H1 (cell line): ENCODE measurements around the gene TNIK. TPM values are rescaled to one million over a fixed set of nuclear protein-coding genes. Genes with fewer than 3 reads are reported as not detected.

Experiments
- CTCF ChIA-PET: fragments of 300-600 bp; sonication (Branson Sonifier 250); formaldehyde crosslinking; loops from one replicate; lab custom pipeline; 2021; ENCODE audit not compliant: partially characterized antibody; lab: Charles Lee
- POLR2A ChIA-PET: fragments of 300-600 bp; sonication (Branson Sonifier 250); formaldehyde crosslinking; loops from one replicate; lab custom pipeline; 2021; ENCODE audit warnings: inconsistent platforms; ENCODE audit not compliant: partially characterized antibody; lab: Charles Lee
- DNase-seq, 2 experiments: peaks; one replicate each; pipeline versions ENCODE4 v3.0.0 to v3.0.0-alpha.2; 2010 to 2022; ENCODE audit warnings: low spot score in 2 of 2, low read depth in 1 of 2, mixed read lengths in 1 of 2
- FAIRE-seq: peaks from 2 replicates; lab custom pipeline; 2011; peaks lifted over from hg19 to GRCh38; lab: Jason Lieb, UNC
- H2AFZ ChIP-seq: 2 replicates; pipeline ENCODE4 v1.8.1; 2012; ENCODE audit warnings: low read length, inconsistent platforms
- H2AK5ac ChIP-seq: 2 replicates; pipeline ENCODE4 v1.6.1; 2013; ENCODE audit warnings: low read depth, low read length
- H2BK120ac ChIP-seq: replicated peaks from 2 replicates; pipeline ENCODE3; 2013; ENCODE audit warnings: low read depth, low read length, inconsistent platforms
- H2BK12ac ChIP-seq: 2 replicates; pipeline ENCODE4 v1.6.1; 2013; ENCODE audit warnings: low read depth, low read length
- H2BK15ac ChIP-seq: 2 replicates; pipeline ENCODE4 v1.6.1; 2013; ENCODE audit warnings: low read length
- H2BK20ac ChIP-seq: 2 replicates; pipeline ENCODE4 v1.6.1; 2013; ENCODE audit warnings: low read length
- H2BK5ac ChIP-seq: 2 replicates; pipeline ENCODE4 v1.6.1; 2013; ENCODE audit warnings: low read depth, low read length
- H3K14ac ChIP-seq: 2 replicates; pipeline ENCODE4 v1.6.1; 2013; ENCODE audit warnings: inconsistent platforms; ENCODE audit not compliant: insufficient read length
- H3K18ac ChIP-seq: 2 replicates; pipeline ENCODE4 v1.6.1; 2013; ENCODE audit warnings: low read length; ENCODE audit errors: extremely low read depth
- H3K23ac ChIP-seq: 2 replicates; pipeline ENCODE4 v1.6.1; 2013; ENCODE audit warnings: inconsistent platforms; ENCODE audit not compliant: insufficient read length
- H3K23me2 ChIP-seq: 2 replicates; pipeline ENCODE4 v1.6.1; 2013; ENCODE audit warnings: low read depth, low read length
- H3K27ac ChIP-seq: 2 replicates; pipeline ENCODE4 v1.6.1; 2011; ENCODE audit warnings: low read depth, low read length, inconsistent platforms
- H3K27me3 ChIP-seq, 4 experiments: replicated peaks in 1 of 4; 1 replicate in 1 of 4; 2 replicates in 3 of 4; pipeline versions ENCODE4 v1.6.1 to v1.8.1; 2011 to 2013; ENCODE audit warnings: low read length in 3 of 4, mild to moderate bottlenecking in 3 of 4, inconsistent platforms in 2 of 4, mixed read lengths in 2 of 4, moderate library complexity in 1 of 4; ENCODE audit not compliant: control insufficient read depth in 3 of 4, insufficient read depth in 3 of 4; ENCODE audit errors: extremely low read depth in 1 of 4
- H3K36me3 ChIP-seq, 4 experiments: 2 replicates each; pipeline versions ENCODE4 v1.6.1 to v1.8.1; 2011 to 2013; ENCODE audit warnings: mild to moderate bottlenecking in 4 of 4, low read length in 3 of 4, moderate library complexity in 2 of 4, control low read depth in 1 of 4, inconsistent platforms in 1 of 4; ENCODE audit not compliant: insufficient read depth in 4 of 4, control insufficient read depth in 2 of 4
- H3K4ac ChIP-seq: replicated peaks from 2 replicates; pipeline ENCODE3; 2013; ENCODE audit warnings: low read length, low read depth, mixed read lengths, inconsistent platforms; ENCODE audit not compliant: insufficient read length
- H3K4me1 ChIP-seq, 4 experiments: replicated peaks in 1 of 4; 1 replicate in 1 of 4; 2 replicates in 3 of 4; pipeline versions ENCODE4 v1.6.1 to v1.8.1; 2011 to 2013; ENCODE audit warnings: low read length in 3 of 4, inconsistent platforms in 2 of 4, mixed read lengths in 1 of 4; ENCODE audit not compliant: insufficient read depth in 4 of 4, control insufficient read depth in 3 of 4
- H3K4me2 ChIP-seq, 2 experiments: 2 replicates each; pipeline versions ENCODE4 v1.6.1 to v1.8.1; 2011 to 2013; ENCODE audit warnings: low read depth in 2 of 2, low read length in 2 of 2, control low read depth in 1 of 2, inconsistent platforms in 1 of 2, mild to moderate bottlenecking in 1 of 2; ENCODE audit not compliant: insufficient read depth in 1 of 2
- H3K4me3 ChIP-seq, 4 experiments: fragments of 200-600, 300-600 bp in 1 of 4; sonication (generic), shearing (Covaris generic), sonication (Bioruptor Twin) in 1 of 4; 2 replicates each; pipeline versions ENCODE4 v1.5.1 to v1.8.1; 2011 to 2016; ENCODE audit warnings: low read length in 4 of 4, low read depth in 3 of 4, control low read depth in 2 of 4, inconsistent platforms in 2 of 4, mild to moderate bottlenecking in 2 of 4, mixed read lengths in 1 of 4, moderate library complexity in 1 of 4; ENCODE audit not compliant: insufficient read depth in 2 of 4; ENCODE audit errors: extremely low read depth in 1 of 4
- H3K56ac ChIP-seq: replicated peaks from 2 replicates; pipeline ENCODE3; 2013; ENCODE audit warnings: low read depth, mild to moderate bottlenecking, mixed read lengths, low read length, inconsistent platforms; ENCODE audit not compliant: insufficient read length
- H3K79me1 ChIP-seq: 2 replicates; pipeline ENCODE4 v1.6.1; 2013; ENCODE audit warnings: low read depth, low read length, control low read depth
- H3K79me2 ChIP-seq, 2 experiments: 2 replicates each; pipeline versions ENCODE4 v1.6.1 to v1.8.1; 2012 to 2013; ENCODE audit warnings: low read length in 2 of 2, mild to moderate bottlenecking in 2 of 2, inconsistent platforms in 1 of 2; ENCODE audit not compliant: insufficient read depth in 2 of 2, control insufficient read depth in 1 of 2
- H3K9ac ChIP-seq, 4 experiments: replicated peaks in 1 of 4; 1 replicate in 1 of 4; 2 replicates in 3 of 4; pipeline versions ENCODE4 v1.6.1 to v1.8.1; 2011 to 2013; ENCODE audit warnings: low read depth in 3 of 4, low read length in 3 of 4, control low read depth in 2 of 4, mild to moderate bottlenecking in 2 of 4, moderate library complexity in 2 of 4, inconsistent platforms in 1 of 4; ENCODE audit errors: extremely low read depth in 1 of 4
- H3K9me3 ChIP-seq, 2 experiments: 2 replicates each; pipeline versions ENCODE4 v1.6.1 to v1.8.1; 2012 to 2013; ENCODE audit warnings: mild to moderate bottlenecking in 2 of 2, moderate library complexity in 2 of 2, control low read depth in 1 of 2, inconsistent platforms in 1 of 2, low read depth in 1 of 2, low read length in 1 of 2, mixed read lengths in 1 of 2; ENCODE audit not compliant: insufficient read depth in 2 of 2
- H4K20me1 ChIP-seq, 2 experiments: replicated peaks in 1 of 2; 2 replicates each; pipeline versions ENCODE3 to v1.8.1; 2011 to 2013; ENCODE audit warnings: inconsistent platforms in 2 of 2, low read length in 2 of 2, mild to moderate bottlenecking in 1 of 2; ENCODE audit not compliant: insufficient read depth in 2 of 2, control insufficient read depth in 1 of 2
- H4K5ac ChIP-seq: 2 replicates; pipeline ENCODE4 v1.6.1; 2013; ENCODE audit warnings: low read length, low read depth, mixed read lengths, inconsistent platforms; ENCODE audit not compliant: insufficient read length
- H4K8ac ChIP-seq: 2 replicates; pipeline ENCODE4 v1.8.0; 2013; ENCODE audit warnings: mild to moderate bottlenecking, moderate library complexity, low read length, inconsistent platforms; ENCODE audit not compliant: insufficient read depth; ENCODE audit errors: extremely low read depth
- H4K91ac ChIP-seq: replicated peaks from 2 replicates; pipeline ENCODE3; 2013; ENCODE audit warnings: low read length, mixed read lengths, inconsistent platforms; ENCODE audit not compliant: insufficient read length
- MAFK ChIP-seq: IDR thresholded peaks from 2 replicates; pipeline ENCODE4 v1.6.1; 2012; ENCODE audit warnings: low read depth, mild to moderate bottlenecking, improper control_type of control experiment, low read length
- POLR2A ChIP-seq, 2 experiments: IDR thresholded peaks; 1 replicate in 1 of 2; 2 replicates in 1 of 2; pipeline ENCODE4 v1.6.1; 2011; ENCODE audit warnings: low read depth in 2 of 2, low read length in 2 of 2, mild to moderate bottlenecking in 2 of 2; ENCODE audit errors: control extremely low read depth in 1 of 2
- TAF7 ChIP-seq: optimal IDR thresholded peaks from 2 replicates; pipeline ENCODE3; 2011; ENCODE audit warnings: low read depth, mild to moderate bottlenecking, inconsistent platforms, low read length, moderate library complexity, borderline replicate concordance
- TBP ChIP-seq: IDR thresholded peaks from 2 replicates; pipeline ENCODE4 v1.6.1; 2011; ENCODE audit warnings: low read depth, low read length, improper control_type of control experiment
- TEAD4 ChIP-seq: IDR thresholded peaks from 2 replicates; pipeline ENCODE4 v1.6.1; 2012; ENCODE audit warnings: low read depth, low read length, inconsistent platforms, mixed read lengths
- polyA plus RNA-seq, 7 experiments: library from polyadenylated mRNA; depleted of rRNA in 3 of 7; stranded (reverse) in 5 of 7; unstranded in 2 of 7; fragments of >200 nt in 5 of 7; fragments of 200-250 nt in 2 of 7; gene quantifications; 1 replicate in 5 of 7; 2 replicates in 1 of 7; 4 replicates in 1 of 7; pipeline versions ENCODE4 v1.2.1 to v1.2.3, GENCODE V29; 2011 to 2013; ENCODE audit warnings: missing spikeins in 2 of 7, mixed read lengths in 2 of 7
- total RNA-seq: library from RNA; stranded (reverse); fragmentation: NEBNext Ultra II Directional; extraction: Animal tissue kit (Norgen Biotek cat#: 25700); gene quantifications from 2 replicates; pipeline ENCODE4 v1.2.1, GENCODE V29; 2021

The TNIK gene
- total and polyA plus RNA-seq, 2 of the 8 experiments (the other 6 are each of a cell fraction or from before 2014, with no cell fraction given): 7.4 to 42.0 TPM

DNA sequence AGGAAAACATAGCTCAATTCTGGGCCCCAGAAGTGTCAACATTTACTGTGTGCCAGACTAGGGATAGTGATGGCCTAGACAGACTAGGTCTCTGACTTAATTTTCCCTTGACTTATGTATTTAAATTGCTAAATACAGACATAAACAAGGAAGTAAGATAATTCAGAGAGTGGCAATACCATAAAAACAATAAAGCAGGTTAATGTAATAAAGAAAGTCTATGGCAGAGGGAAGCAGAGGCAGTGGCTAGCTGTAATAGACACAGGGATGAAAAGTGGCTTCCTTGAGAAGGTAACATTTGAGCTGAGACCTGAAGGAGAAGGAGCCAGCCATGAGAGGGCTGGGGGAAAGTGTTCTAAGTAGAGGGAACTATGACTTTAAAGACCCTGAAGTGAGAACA is 95.7 kb downstream of the TNIK start:
- no peaks in the 10 kb centered on the region for H3K36me3 ChIP-seq
- no peak overlapping the region for H2BK15ac ChIP-seq
- TF ChIP-seq MAFK (no peak), TAF7 (no peak), TBP (no peak), TEAD4 (no peak), POLR2A (IDR thresholded peaks at IDR 0.05; ENCODE audit: control extremely low read depth in 1 of 2, low read depth in 2 of 2, low read length in 2 of 2) (no peak)
- no peak overlapping the region for H2AK5ac ChIP-seq
- POLR2A ChIA-PET: interaction anchor here (1.1 kb wide), 1 partner anchor 10 kb away, joined by 3 read pairs; no protein-coding TSS in a partner anchor
- CTCF ChIA-PET: interaction anchor here (0.9 to 1.3 kb wide), 4 partner anchors 17 to 202 kb away, joined by 3 to 4 read pairs (median 3); no protein-coding TSS in a partner anchor
- no peaks in the 10 kb centered on the region for H3K23me2 ChIP-seq
- no peak overlapping the region for H4K8ac ChIP-seq
- FAIRE-seq (no peak), DNase-seq (no peak)
- no peak overlapping the region for H3K18ac ChIP-seq
- H3K4me3 ChIP-seq: no peak overlapping the region
- H3K27me3 ChIP-seq: no peaks in the 10 kb centered on the region
- no peak overlapping the region for H3K56ac ChIP-seq
- H3K4me1 ChIP-seq: no peaks in the 10 kb centered on the region
- H3K79me2 ChIP-seq: peaks cover 0 to 14% of the 10 kb centered on the region in 2 experiments; a peak in 2 of 4 replicates
- no peak overlapping the region for H3K4me2 ChIP-seq
- no peak overlapping the region for H3K4ac ChIP-seq
- H4K20me1 ChIP-seq: no peaks in the 10 kb centered on the region
- H2BK120ac ChIP-seq: no peak overlapping the region
- H2BK12ac ChIP-seq: no peak overlapping the region
- H3K14ac ChIP-seq: no peak overlapping the region
- no peak overlapping the region for H4K5ac ChIP-seq
- no peak overlapping the region for H2AFZ ChIP-seq
- H3K9me3 ChIP-seq: no peaks in the 10 kb centered on the region
- H3K9ac ChIP-seq: no peak overlapping the region
- no peak overlapping the region for H3K23ac ChIP-seq
- H3K79me1 ChIP-seq: no peaks in the 10 kb centered on the region
- H2BK5ac ChIP-seq: no peak overlapping the region
- no peak overlapping the region for H2BK20ac ChIP-seq
- H3K27ac ChIP-seq: no peak overlapping the region
- no peak overlapping the region for H4K91ac ChIP-seq
